Measurements from ENCODE around the gene MAN2C1.
A peak's percentile ranks its signal among the peaks of the same experiment; 100 is the strongest.
"Not testable (repeated sequence)": the region's sequence is repeated elsewhere in the genome, so short reads cannot be mapped to it uniquely, and the experiment has no call there.

Gene MAN2C1

GRCh38 chr15:75367913-75368688 lies at the start of gene MAN2C1:
TSS of gene MAN2C1 (minus strand) at chr15:75368607. CDS start at chr15:75368583, 24 bp downstream.
- DNase-seq: peak; percentile 90

- DNase-seq: no peak
Measured at GRCh38 chr15:75416584-75416983, 48.2 kb upstream of the MAN2C1 start.

- no peak for DNase-seq
Measured at GRCh38 chr15:75410196-75410595, 41.8 kb upstream of the MAN2C1 start.

- no peak for DNase-seq
Measured at GRCh38 chr15:75407083-75407482, 38.7 kb upstream of the MAN2C1 start.

- DNase-seq: no peak
Measured at GRCh38 chr15:75403892-75404291, 35.5 kb upstream of the MAN2C1 start.

- peak; percentile 2 for DNase-seq
Measured at GRCh38 chr15:75397494-75397893, 29.1 kb upstream of the MAN2C1 start.

- no peak for DNase-seq
Measured at GRCh38 chr15:75389791-75390382, 21.5 kb upstream of the MAN2C1 start.

- DNase-seq: not testable (repeated sequence)
Measured at GRCh38 chr15:75383986-75384385, 15.6 kb upstream of the MAN2C1 start.

GRCh38 chr15:75380773-75381172 lies 12.4 kb upstream of the MAN2C1 start:
- DNase-seq: no peak

- DNase-seq: no peak
Measured at GRCh38 chr15:75371901-75372688, 3.7 kb upstream of the MAN2C1 start.

GRCh38 chr15:75371486-75371885 lies 3.1 kb upstream of the MAN2C1 start:
- DNase-seq: no peak

GRCh38 chr15:75369897-75370581 lies 1.6 kb upstream of the MAN2C1 start:
- no peak for DNase-seq

- DNase-seq: no peak
Measured at GRCh38 chr15:75368689-75369239, 357 bp upstream of the MAN2C1 start.

- no peak for DNase-seq
Measured at GRCh38 chr15:75367406-75367912, 948 bp downstream of the MAN2C1 start.

GRCh38 chr15:75367006-75367405 lies 1.4 kb downstream of the MAN2C1 start:
- DNase-seq: no peak

GRCh38 chr15:75366163-75366562 lies 2.2 kb downstream of the MAN2C1 start:
- peak; percentile 44 for DNase-seq

- DNase-seq: no peak
Measured at GRCh38 chr15:75364881-75365280, 3.5 kb downstream of the MAN2C1 start.

GRCh38 chr15:75363786-75364185 lies 4.6 kb downstream of the MAN2C1 start:
- DNase-seq: no peak

GRCh38 chr15:75362642-75363249 lies 5.7 kb downstream of the MAN2C1 start:
- no peak for DNase-seq

GRCh38 chr15:75361989-75362641 lies 6.3 kb downstream of the MAN2C1 start:
- no peak for DNase-seq

GRCh38 chr15:75361361-75361988 lies 6.9 kb downstream of the MAN2C1 start:
- no peak for DNase-seq
